HG02763 (cell line): Measurements from ENCODE around the gene CIAO1.
"Not testable (repeated sequence)": the region's sequence is repeated elsewhere in the genome, so short reads cannot be mapped to it uniquely, and the experiment has no call there.

Experiments
- ATAC-seq: cut with Tn5 transposase; IDR thresholded peaks from one replicate; pipeline ENCODE4 v1.9.1; 2021; ENCODE audit warnings: mild to moderate bottlenecking, moderate library complexity; ENCODE audit not compliant: unreplicated experiment

Gene CIAO1

GRCh38 chr2:96274355-96275056, 8.5 kb downstream of the CIAO1 start:
- no peak for ATAC-seq

- ATAC-seq = no peak
These were observed 10.9 kb downstream of the CIAO1 start for GRCh38 chr2:96276787-96277499.

- no peak for ATAC-seq
These were observed 21.3 kb downstream of the CIAO1 start for GRCh38 chr2:96287273-96287856.

- ATAC-seq = no peak
These were observed 25.7 kb downstream of the CIAO1 start for GRCh38 chr2:96291751-96292150.

GRCh38 chr2:96294271-96294670, 28.2 kb downstream of the CIAO1 start:
- ATAC-seq = not testable (repeated sequence)

DNA sequence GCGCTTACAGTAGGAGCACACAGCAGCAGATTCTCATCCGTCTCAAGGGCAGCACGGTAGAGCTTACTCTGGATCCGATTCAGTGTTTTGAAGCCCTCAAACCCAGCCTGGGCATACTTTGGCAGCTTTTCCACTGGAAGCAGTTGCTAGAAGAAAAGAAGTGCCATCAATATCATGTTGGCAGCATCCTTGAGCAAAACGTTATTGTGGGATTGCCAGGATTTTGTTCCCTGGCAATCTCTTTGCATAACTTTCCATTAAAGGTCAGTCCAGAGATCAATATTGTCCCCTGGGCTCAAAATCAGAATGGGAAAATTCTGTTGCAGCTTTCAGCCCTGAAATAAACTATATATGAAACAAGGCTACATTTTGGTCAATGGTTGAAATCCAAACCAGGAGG, 30.9 kb downstream of the CIAO1 start:
- ATAC-seq = no peak

DNA sequence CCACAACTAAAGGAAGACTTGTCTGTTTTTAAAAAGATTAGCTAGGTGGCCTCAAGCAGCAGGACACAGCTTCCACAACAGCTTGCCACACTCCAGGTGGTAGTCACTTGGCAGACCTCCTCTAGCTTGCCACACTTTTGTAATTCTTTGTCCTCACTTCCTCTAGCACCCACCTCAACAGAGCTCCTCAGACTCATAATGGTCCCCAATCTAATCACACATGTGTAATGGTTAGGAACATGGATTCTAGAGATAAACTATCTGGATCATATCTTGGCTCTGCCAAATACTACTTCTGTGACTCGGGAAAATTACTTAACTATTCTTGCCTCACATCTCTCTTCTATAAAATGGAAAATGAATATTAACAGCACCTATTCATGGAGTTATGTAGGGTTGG, 35.8 kb downstream of the CIAO1 start:
- no peak for ATAC-seq

- no peak for ATAC-seq
These were observed 38.6 kb downstream of the CIAO1 start for GRCh38 chr2:96304606-96305005.

GRCh38 chr2:96305091-96305978, 39.3 kb downstream of the CIAO1 start, which contains the start of gene SNRNP200:
TSS of gene SNRNP200 (minus strand) at chr2:96305546. CDS start at chr2:96305437, 109 bp downstream.
- peak; percentile 95 for ATAC-seq

DNA sequence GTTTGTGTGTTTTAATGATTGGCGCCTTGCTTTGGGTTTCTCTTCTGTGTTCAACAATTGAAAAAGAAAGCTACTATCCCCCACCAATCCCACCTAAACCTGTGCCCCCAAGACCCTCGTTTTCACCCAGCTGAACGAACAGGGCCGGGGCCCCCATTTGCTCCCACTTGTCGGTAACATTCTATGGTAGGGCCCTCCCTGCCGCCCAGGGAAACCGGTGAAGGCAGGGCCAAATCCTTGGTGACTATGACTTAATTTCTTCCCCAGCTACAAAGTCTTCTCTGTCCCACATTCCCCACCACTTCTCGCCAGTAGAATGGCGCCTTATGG, 39.9 kb downstream of the CIAO1 start:
- no peak for ATAC-seq

- ATAC-seq = no peak
These were observed 40.3 kb downstream of the CIAO1 start for GRCh38 chr2:96306370-96306769.

DNA sequence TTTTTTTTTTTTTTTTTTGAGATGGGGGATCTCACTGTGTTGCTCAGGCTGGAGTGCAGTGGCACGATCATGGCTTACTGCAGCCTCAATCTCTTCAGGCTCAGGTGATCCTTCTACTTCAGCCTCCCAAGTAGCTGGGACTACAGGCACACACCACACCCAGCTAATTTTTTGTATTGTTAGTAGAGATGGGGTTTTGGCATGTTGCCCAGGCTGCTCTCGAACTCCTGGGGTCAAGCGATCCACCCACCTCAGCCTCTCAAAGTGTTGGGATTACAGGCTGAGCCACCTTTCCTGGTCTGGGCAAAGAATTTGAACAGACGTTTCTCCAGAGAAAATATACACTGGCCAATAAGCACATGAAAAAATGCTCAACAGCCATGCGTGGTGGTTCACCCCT, 42.2 kb downstream of the CIAO1 start:
- ATAC-seq = no peak

- ATAC-seq = no peak
These were observed 49.0 kb downstream of the CIAO1 start for GRCh38 chr2:96315005-96315399.

DNA sequence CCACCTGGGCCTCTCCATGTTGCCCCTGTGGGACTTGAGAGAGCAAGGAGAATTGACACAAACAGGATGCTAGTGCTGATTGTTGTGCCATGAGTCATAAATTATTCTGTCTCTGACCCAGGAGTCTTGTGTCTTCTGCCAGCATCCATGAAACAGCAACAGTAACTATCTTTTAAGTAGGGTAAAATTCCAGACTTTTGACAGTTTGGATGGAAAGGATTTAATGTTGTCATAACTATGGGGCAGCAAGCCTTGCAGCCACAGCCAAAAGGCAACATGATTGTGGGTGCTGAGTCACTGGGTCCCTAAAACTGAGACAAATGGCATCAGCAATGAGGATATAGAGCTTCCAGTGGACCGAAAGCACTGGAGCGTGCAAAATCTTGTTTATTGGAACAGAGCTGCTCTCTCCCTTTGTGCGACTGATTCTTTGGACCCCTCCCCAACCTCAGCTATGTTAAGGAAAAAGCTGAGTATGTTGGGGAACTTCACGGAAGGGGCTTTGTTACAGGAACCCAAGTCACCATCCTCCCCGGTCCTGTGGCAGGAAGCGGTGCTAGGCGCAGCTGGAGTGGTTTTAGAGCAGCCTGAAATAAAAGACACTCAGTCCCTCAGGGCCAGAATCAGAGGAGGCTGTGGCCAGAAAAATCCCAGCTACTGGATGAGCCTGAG, 49.5 kb downstream of the CIAO1 start:
- ATAC-seq = no peak

GRCh38 chr2:96316999-96317398, 51.0 kb downstream of the CIAO1 start:
- no peak for ATAC-seq

GRCh38 chr2:96317584-96317997, 51.6 kb downstream of the CIAO1 start:
- ATAC-seq = no peak

GRCh38 chr2:96318723-96319122, 52.7 kb downstream of the CIAO1 start:
- ATAC-seq = no peak

DNA sequence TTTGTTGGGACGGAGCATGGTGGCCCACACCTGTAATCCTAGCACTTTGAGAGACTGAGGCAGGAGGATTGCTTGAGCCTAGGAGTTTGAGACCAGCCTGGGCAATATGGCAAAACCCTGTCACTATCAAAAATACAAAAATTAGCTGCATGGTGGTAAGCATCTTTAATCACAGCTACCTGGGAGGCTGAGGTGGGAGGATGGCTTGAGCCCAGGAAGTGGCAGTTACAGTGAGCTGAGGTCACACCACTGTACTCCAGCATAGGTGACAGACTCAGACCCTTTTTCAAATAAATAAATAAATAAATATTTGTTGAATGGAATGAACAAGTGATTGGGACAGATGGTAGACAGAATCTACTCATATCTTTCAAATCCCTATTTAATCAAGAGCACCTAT, 53.4 kb downstream of the CIAO1 start:
- no peak for ATAC-seq

- no peak for ATAC-seq
These were observed 54.3 kb downstream of the CIAO1 start for GRCh38 chr2:96320326-96320725.

- peak; percentile 27 for ATAC-seq
These were observed 55.0 kb downstream of the CIAO1 start for GRCh38 chr2:96320728-96321622.
